HepG2 (cell line): ENCODE results near the gene LTB4R. TPM values are rescaled to one million over a fixed set of nuclear protein-coding genes. Genes with fewer than 3 reads are reported as not detected.

ENCODE experiments used
- AGO1 ChIP-seq: fragments of 200-400 bp; formaldehyde crosslinking; IDR thresholded peaks from 2 replicates; pipeline ENCODE4 v1.6.1; 2017; ENCODE audit warnings: mild to moderate bottlenecking, low read depth, low read length, moderate library complexity; ENCODE audit not compliant: poor library complexity, severe bottlenecking
- CBX1 ChIP-seq: IDR thresholded peaks from one replicate; pipeline ENCODE4 v1.6.1; 2016; ENCODE audit warnings: antibody characterized with exemption, low read depth
- E2F1 ChIP-seq: sonication (generic); formaldehyde crosslinking; IDR thresholded peaks from 2 replicates; pipeline ENCODE4 v1.5.0; 2020; ENCODE audit warnings: missing genetic modification reagents
- E2F5 ChIP-seq: sonication (generic); formaldehyde crosslinking; conservative IDR thresholded peaks from 2 replicates; pipeline ENCODE4 v1.4.0; 2020; ENCODE audit warnings: missing genetic modification reagents
- HOXA5 ChIP-seq: sonication (generic); formaldehyde crosslinking; IDR thresholded peaks from 2 replicates; pipeline ENCODE4 v1.4.0; 2020; ENCODE audit warnings: missing genetic modification reagents
- JUND ChIP-seq: sonication (generic); formaldehyde crosslinking; IDR thresholded peaks from 2 replicates; pipeline ENCODE4 v1.8.0; 2022; ENCODE audit warnings: mild to moderate bottlenecking, missing genetic modification reagents
- MAF1 ChIP-seq: sonication (generic); formaldehyde crosslinking; IDR thresholded peaks from 2 replicates; pipeline ENCODE4 v1.5.0; 2020; ENCODE audit warnings: missing genetic modification reagents, borderline replicate concordance
- POGZ ChIP-seq: sonication (generic); formaldehyde crosslinking; IDR thresholded peaks from 2 replicates; pipeline ENCODE4 v1.4.0; 2020; ENCODE audit warnings: mild to moderate bottlenecking, missing genetic modification reagents
- SRF ChIP-seq: IDR thresholded peaks from 2 replicates; pipeline ENCODE4 v1.6.1; 2011; ENCODE audit warnings: mild to moderate bottlenecking, low read depth, low read length, moderate library complexity
- TEAD2 ChIP-seq: sonication (generic); formaldehyde crosslinking; IDR thresholded peaks from 2 replicates; pipeline ENCODE4 v1.9.0; 2021; ENCODE audit warnings: missing genetic modification reagents
- ZMYM2 ChIP-seq: sonication (generic); formaldehyde crosslinking; IDR thresholded peaks from 2 replicates; pipeline ENCODE4 v1.8.0; 2022; ENCODE audit warnings: mild to moderate bottlenecking, missing genetic modification reagents
- ZNF337 ChIP-seq: sonication (generic); formaldehyde crosslinking; IDR thresholded peaks from 2 replicates; pipeline ENCODE4 v1.5.1; 2020; ENCODE audit warnings: missing genetic modification reagents, low read depth, mild to moderate bottlenecking, borderline replicate concordance
- ZNF33B ChIP-seq: sonication (generic); formaldehyde crosslinking; IDR thresholded peaks from 2 replicates; pipeline ENCODE4 v1.5.1; 2020; ENCODE audit warnings: mild to moderate bottlenecking, missing genetic modification reagents
- ZNF367 ChIP-seq: sonication (generic); formaldehyde crosslinking; IDR thresholded peaks from 2 replicates; pipeline ENCODE4 v1.4.0; 2020; ENCODE audit warnings: missing genetic modification reagents, borderline replicate concordance
- ZNF546 ChIP-seq: sonication (generic); formaldehyde crosslinking; conservative IDR thresholded peaks from 2 replicates; pipeline ENCODE4 v1.8.1; 2023; ENCODE audit warnings: mild to moderate bottlenecking, missing genetic modification reagents
- ZNF558 ChIP-seq: sonication (generic); formaldehyde crosslinking; IDR thresholded peaks from 2 replicates; pipeline ENCODE4 v1.9.0; 2022; ENCODE audit warnings: mild to moderate bottlenecking, missing genetic modification reagents, borderline replicate concordance
- ZNF788 ChIP-seq: sonication (generic); formaldehyde crosslinking; IDR thresholded peaks from 2 replicates; pipeline ENCODE4 v1.5.0; 2020; ENCODE audit warnings: mild to moderate bottlenecking, missing genetic modification reagents, borderline replicate concordance
- polyA plus RNA-seq, 8 experiments: library from polyadenylated mRNA; depleted of rRNA in 3 of 8; stranded (reverse) in 7 of 8; unstranded in 1 of 8; fragments of >200 nt; fragmentation: Illumina TruSeq in 4 of 8; extraction: Trizol in 4 of 8; gene quantifications; 2 replicates each; pipeline versions ENCODE4 v1.2.1 to v1.2.3, GENCODE V29; 2011 to 2016; ENCODE audit warnings: low read depth in 4 of 8, missing spikeins in 1 of 8, mixed read lengths in 1 of 8; ENCODE audit not compliant: insufficient read depth in 1 of 8
- total RNA-seq, 5 experiments: library from RNA; depleted of rRNA; stranded (reverse); fragments of >200 nt; fragmentation: Illumina TruSeq; extraction: Trizol; gene quantifications; 2 replicates each; pipeline ENCODE4 v1.2.3, GENCODE V29; 2016; ENCODE audit warnings: low read depth in 1 of 5
- TF ChIP-seq, protein P1 (sequence below): sonication (generic); formaldehyde crosslinking; IDR thresholded peaks from 2 replicates; pipeline ENCODE4 v1.5.1; 2020; ENCODE audit warnings: mild to moderate bottlenecking, missing genetic modification reagents, borderline replicate concordance
- TF ChIP-seq, protein P2 (sequence below): sonication (generic); formaldehyde crosslinking; IDR thresholded peaks from 2 replicates; pipeline ENCODE4 v1.5.1; 2020; ENCODE audit warnings: missing genetic modification reagents, mild to moderate bottlenecking, borderline replicate concordance

LTB4R gene
- total and polyA plus RNA-seq, 2 of the 13 experiments (the other 11 are each of a cell fraction or from before 2014, with no cell fraction given) = 3.2 to 8.2 TPM

DNA sequence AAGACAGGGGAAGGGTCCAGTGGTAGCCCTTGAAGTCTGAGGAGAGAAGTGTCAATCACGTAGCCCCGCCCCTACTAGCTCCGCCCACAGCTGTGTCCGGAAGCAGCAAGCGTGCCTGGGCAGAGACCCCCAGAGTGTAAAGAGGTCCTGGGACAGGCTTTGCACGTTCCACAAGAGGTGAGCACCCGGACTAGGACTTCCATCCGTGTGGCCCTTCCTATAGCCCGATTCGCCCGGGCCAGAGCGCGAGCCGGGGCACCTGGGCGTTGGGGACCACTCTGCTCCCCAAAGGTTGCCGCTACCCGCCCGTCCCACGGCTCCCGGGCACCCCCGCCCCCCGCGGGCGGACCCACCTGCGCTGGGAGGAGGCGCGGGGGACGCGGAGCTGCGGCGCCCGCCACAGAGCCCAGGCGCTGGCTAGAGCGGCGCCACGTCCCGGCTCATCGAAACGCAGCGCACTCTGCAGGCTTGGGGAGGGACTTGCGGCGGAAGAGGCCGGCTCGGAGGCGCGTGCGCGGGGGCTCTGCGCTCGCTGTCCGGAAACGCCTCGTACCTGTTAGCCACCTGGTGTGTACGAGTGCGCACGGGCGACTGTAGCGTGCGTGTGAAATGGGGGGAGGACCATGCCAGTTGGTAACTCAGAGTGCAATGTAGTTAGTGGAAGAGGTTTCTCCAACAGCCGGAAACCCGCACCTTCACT is 40.0 kb upstream of the LTB4R start, which contains the start of gene RABGGTA (continued):
- TF ChIP-seq, protein P1, sequence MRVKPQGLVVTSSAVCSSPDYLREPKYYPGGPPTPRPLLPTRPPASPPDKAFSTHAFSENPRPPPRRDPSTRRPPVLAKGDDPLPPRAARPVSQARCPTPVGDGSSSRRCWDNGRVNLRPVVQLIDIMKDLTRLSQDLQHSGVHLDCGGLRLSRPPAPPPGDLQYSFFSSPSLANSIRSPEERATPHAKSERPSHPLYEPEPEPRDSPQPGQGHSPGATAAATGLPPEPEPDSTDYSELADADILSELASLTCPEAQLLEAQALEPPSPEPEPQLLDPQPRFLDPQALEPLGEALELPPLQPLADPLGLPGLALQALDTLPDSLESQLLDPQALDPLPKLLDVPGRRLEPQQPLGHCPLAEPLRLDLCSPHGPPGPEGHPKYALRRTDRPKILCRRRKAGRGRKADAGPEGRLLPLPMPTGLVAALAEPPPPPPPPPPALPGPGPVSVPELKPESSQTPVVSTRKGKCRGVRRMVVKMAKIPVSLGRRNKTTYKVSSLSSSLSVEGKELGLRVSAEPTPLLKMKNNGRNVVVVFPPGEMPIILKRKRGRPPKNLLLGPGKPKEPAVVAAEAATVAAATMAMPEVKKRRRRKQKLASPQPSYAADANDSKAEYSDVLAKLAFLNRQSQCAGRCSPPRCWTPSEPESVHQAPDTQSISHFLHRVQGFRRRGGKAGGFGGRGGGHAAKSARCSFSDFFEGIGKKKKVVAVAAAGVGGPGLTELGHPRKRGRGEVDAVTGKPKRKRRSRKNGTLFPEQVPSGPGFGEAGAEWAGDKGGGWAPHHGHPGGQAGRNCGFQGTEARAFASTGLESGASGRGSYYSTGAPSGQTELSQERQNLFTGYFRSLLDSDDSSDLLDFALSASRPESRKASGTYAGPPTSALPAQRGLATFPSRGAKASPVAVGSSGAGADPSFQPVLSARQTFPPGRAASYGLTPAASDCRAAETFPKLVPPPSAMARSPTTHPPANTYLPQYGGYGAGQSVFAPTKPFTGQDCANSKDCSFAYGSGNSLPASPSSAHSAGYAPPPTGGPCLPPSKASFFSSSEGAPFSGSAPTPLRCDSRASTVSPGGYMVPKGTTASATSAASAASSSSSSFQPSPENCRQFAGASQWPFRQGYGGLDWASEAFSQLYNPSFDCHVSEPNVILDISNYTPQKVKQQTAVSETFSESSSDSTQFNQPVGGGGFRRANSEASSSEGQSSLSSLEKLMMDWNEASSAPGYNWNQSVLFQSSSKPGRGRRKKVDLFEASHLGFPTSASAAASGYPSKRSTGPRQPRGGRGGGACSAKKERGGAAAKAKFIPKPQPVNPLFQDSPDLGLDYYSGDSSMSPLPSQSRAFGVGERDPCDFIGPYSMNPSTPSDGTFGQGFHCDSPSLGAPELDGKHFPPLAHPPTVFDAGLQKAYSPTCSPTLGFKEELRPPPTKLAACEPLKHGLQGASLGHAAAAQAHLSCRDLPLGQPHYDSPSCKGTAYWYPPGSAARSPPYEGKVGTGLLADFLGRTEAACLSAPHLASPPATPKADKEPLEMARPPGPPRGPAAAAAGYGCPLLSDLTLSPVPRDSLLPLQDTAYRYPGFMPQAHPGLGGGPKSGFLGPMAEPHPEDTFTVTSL (CRISPR knock-in tag) = no peak
- peak; percentile 99 for TF ChIP-seq CBX1
- TF ChIP-seq ZNF367 (CRISPR knock-in tag) = peak; percentile 63
- peak; percentile 100; the same call in 1 of the 2 replicates for TF ChIP-seq ZNF558 (CRISPR knock-in tag)
- peak; percentile 24; the same call in 1 of the 2 replicates for TF ChIP-seq ZNF33B (CRISPR knock-in tag)
- peak; percentile 66 for TF ChIP-seq SRF
- TF ChIP-seq ZNF337 (CRISPR knock-in tag) = peak; percentile 95; the same call in 1 of the 2 replicates
- peak; percentile 99 for TF ChIP-seq HOXA5 (CRISPR knock-in tag)
- TF ChIP-seq, protein P2, sequence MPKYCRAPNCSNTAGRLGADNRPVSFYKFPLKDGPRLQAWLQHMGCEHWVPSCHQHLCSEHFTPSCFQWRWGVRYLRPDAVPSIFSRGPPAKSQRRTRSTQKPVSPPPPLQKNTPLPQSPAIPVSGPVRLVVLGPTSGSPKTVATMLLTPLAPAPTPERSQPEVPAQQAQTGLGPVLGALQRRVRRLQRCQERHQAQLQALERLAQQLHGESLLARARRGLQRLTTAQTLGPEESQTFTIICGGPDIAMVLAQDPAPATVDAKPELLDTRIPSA (CRISPR knock-in tag) = peak; percentile 88
- peak; percentile 100 for TF ChIP-seq POGZ (CRISPR knock-in tag)
- TF ChIP-seq AGO1 = peak; percentile 84
- TF ChIP-seq TEAD2 (CRISPR knock-in tag) = peak; percentile 96
- TF ChIP-seq MAF1 (CRISPR knock-in tag) = peak; percentile 99
- peak; percentile 100 for TF ChIP-seq ZNF546 (CRISPR knock-in tag)
- peak; percentile 95 for TF ChIP-seq E2F1 (CRISPR knock-in tag)
- TF ChIP-seq JUND (CRISPR knock-in tag) = peak; percentile 85
- peak; percentile 91 for TF ChIP-seq E2F5 (CRISPR knock-in tag)
- peak; percentile 100 for TF ChIP-seq ZNF788 (CRISPR knock-in tag)
- TF ChIP-seq ZMYM2 (CRISPR knock-in tag) = peak; percentile 89
